IMR-90 (cell line): ENCODE data around the gene DLGAP4. TPM values are rescaled to one million over a fixed set of nuclear protein-coding genes. Genes with fewer than 3 reads are reported as not detected.
"Not testable (repeated sequence)": the region's sequence is repeated elsewhere in the genome, so short reads cannot be mapped to it uniquely, and the experiment has no call there.

ENCODE experiments used
- ATAC-seq: fragments of 200-7000 bp; cut with Tn5 transposase; 2 replicates; pipeline ENCODE4 v1.9.1; 2020; ENCODE audit warnings: low read depth, mild to moderate bottlenecking, moderate library complexity
- BruUV-seq: library from RNA; stranded (reverse); fragments of 400-500 nt; replicated peaks from 2 replicates; lab custom pipeline; 2021; lab: Mats Ljungman, UMichigan
- CTCF ChIA-PET: fragments of 300-600 bp; formaldehyde crosslinking; extraction: SDS; loops from one replicate; lab custom pipeline; 2021; ENCODE audit warnings: antibody characterized with exemption; lab: Yijun Ruan, JAX
- POLR2A ChIA-PET: fragments of 300-600 bp; sonication (Branson Sonifier 250); formaldehyde crosslinking; loops from one replicate; lab custom pipeline; 2022; ENCODE audit warnings: antibody characterized with exemption; ENCODE audit not compliant: unreplicated experiment; lab: Charles Lee
- DNase-seq: peaks from one replicate; pipeline ENCODE4 v3.0.0; 2013
- H2AFZ ChIP-seq: replicated peaks from 2 replicates; pipeline ENCODE3; 2013; ENCODE audit warnings: low read length, mild to moderate bottlenecking; ENCODE audit not compliant: poor library complexity
- H2AK5ac ChIP-seq: 2 replicates; pipeline ENCODE4 v1.6.1; 2013; ENCODE audit warnings: low read depth, low read length, inconsistent platforms
- H2AK9ac ChIP-seq: replicated peaks from 2 replicates; pipeline ENCODE3; 2013; ENCODE audit warnings: mild to moderate bottlenecking, low read depth, low read length, moderate library complexity; ENCODE audit not compliant: poor library complexity
- H2BK120ac ChIP-seq: 2 replicates; pipeline ENCODE4 v1.6.1; 2013; ENCODE audit warnings: low read depth, low read length, inconsistent platforms
- H2BK15ac ChIP-seq: 3 replicates; pipeline ENCODE4 v1.6.1; 2013; ENCODE audit warnings: low read depth, low read length, inconsistent platforms
- H2BK20ac ChIP-seq: 2 replicates; pipeline ENCODE4 v1.6.1; 2013; ENCODE audit warnings: low read depth, mild to moderate bottlenecking, inconsistent platforms, low read length, moderate library complexity
- H2BK5ac ChIP-seq: 2 replicates; pipeline ENCODE4 v1.6.1; 2013; ENCODE audit warnings: mild to moderate bottlenecking, low read depth, low read length, inconsistent platforms; ENCODE audit not compliant: poor library complexity, severe bottlenecking
- H3K14ac ChIP-seq: replicated peaks from 2 replicates; pipeline ENCODE4 v1.6.1; 2013; ENCODE audit warnings: low read depth, low read length, inconsistent platforms
- H3K18ac ChIP-seq: 2 replicates; pipeline ENCODE4 v1.6.1; 2013; ENCODE audit warnings: low read depth, low read length, control low read depth
- H3K23ac ChIP-seq: 2 replicates; pipeline ENCODE4 v1.6.1; 2013; ENCODE audit warnings: low read depth, low read length, inconsistent platforms
- H3K27ac ChIP-seq: 2 replicates; pipeline ENCODE4 v1.5.1; 2013; ENCODE audit warnings: mild to moderate bottlenecking, control low read depth, low read length; ENCODE audit not compliant: insufficient read depth
- H3K27me3 ChIP-seq: 2 replicates; pipeline ENCODE4 v1.6.1; 2013; ENCODE audit warnings: low read length; ENCODE audit not compliant: control insufficient read depth, insufficient read depth
- H3K36me3 ChIP-seq: 2 replicates; pipeline ENCODE4 v1.6.1; 2013; ENCODE audit warnings: low read length, mixed read lengths; ENCODE audit not compliant: control insufficient read depth, insufficient read depth
- H3K4ac ChIP-seq: 2 replicates; pipeline ENCODE4 v1.6.1; 2013; ENCODE audit warnings: low read depth, low read length, inconsistent platforms
- H3K4me1 ChIP-seq: 2 replicates; pipeline ENCODE4 v1.6.1; 2013; ENCODE audit warnings: low read length, mixed read lengths; ENCODE audit not compliant: control insufficient read depth, insufficient read depth
- H3K4me2 ChIP-seq: 2 replicates; pipeline ENCODE4 v1.6.1; 2013; ENCODE audit warnings: low read depth, mild to moderate bottlenecking, control low read depth, low read length, moderate library complexity
- H3K4me3 ChIP-seq: 2 replicates; pipeline ENCODE4 v1.5.1; 2013; ENCODE audit warnings: low read depth, mild to moderate bottlenecking, control low read depth, low read length, moderate library complexity; ENCODE audit not compliant: insufficient read depth
- H3K56ac ChIP-seq: 2 replicates; pipeline ENCODE4 v1.6.1; 2013; ENCODE audit warnings: low read length, inconsistent platforms; ENCODE audit not compliant: insufficient read depth; ENCODE audit errors: extremely low read depth
- H3K79me1 ChIP-seq, 2 experiments: 2 replicates each; pipeline ENCODE4 v1.6.1; 2013; ENCODE audit warnings: low read length in 2 of 2, inconsistent platforms in 1 of 2, low read depth in 1 of 2
- H3K9ac ChIP-seq: 2 replicates; pipeline ENCODE4 v1.6.1; 2013; ENCODE audit warnings: low read depth, low read length, control low read depth
- H3K9me1 ChIP-seq: 2 replicates; pipeline ENCODE4 v1.6.1; 2013; ENCODE audit warnings: low read length, inconsistent platforms; ENCODE audit not compliant: insufficient read depth
- H3K9me3 ChIP-seq: 2 replicates; pipeline ENCODE4 v1.6.1; 2013; ENCODE audit warnings: low read length; ENCODE audit not compliant: control insufficient read depth, insufficient read depth
- H4K20me1 ChIP-seq: 2 replicates; pipeline ENCODE4 v1.6.1; 2013; ENCODE audit warnings: low read length, inconsistent platforms; ENCODE audit not compliant: insufficient read depth
- H4K5ac ChIP-seq: 2 replicates; pipeline ENCODE4 v1.6.1; 2013; ENCODE audit warnings: mild to moderate bottlenecking, low read depth, low read length, control low read depth
- H4K8ac ChIP-seq, 2 experiments: 2 replicates each; pipeline ENCODE4 v1.6.1; 2013; ENCODE audit warnings: low read depth in 2 of 2, low read length in 2 of 2, control low read depth in 1 of 2, inconsistent platforms in 1 of 2
- H4K91ac ChIP-seq: 2 replicates; pipeline ENCODE4 v1.6.1; 2013; ENCODE audit warnings: low read depth, low read length, inconsistent platforms; ENCODE audit not compliant: insufficient read depth
- MAFK ChIP-seq: IDR thresholded peaks from 2 replicates; pipeline ENCODE4 v1.6.1; 2012; ENCODE audit warnings: low read depth, low read length, improper control_type of control experiment
- NFE2L2 ChIP-seq: fragments of 150-350 bp; IDR thresholded peaks from 2 replicates; pipeline ENCODE4 v1.6.1; 2016; ENCODE audit warnings: low read depth, mild to moderate bottlenecking, low read length
- RAD21 ChIP-seq: IDR thresholded peaks from 2 replicates; pipeline ENCODE4 v1.6.1; 2012; ENCODE audit warnings: low read length, improper control_type of control experiment
- RFX5 ChIP-seq: IDR thresholded peaks from 2 replicates; pipeline ENCODE4 v1.8.0; 2012; ENCODE audit warnings: low read depth, mild to moderate bottlenecking, low read length, moderate library complexity
- WGBS, 2 experiments: methylation state at CpG; one replicate each; pipeline versions ENCODE4 v1.1.5 to v1.1.7; 2013; ENCODE audit warnings: missing lambda C conversion rate in 2 of 2; ENCODE audit not compliant: insufficient read length in 1 of 2; ENCODE audit errors: extremely low coverage in 2 of 2; 5-methylcytosine and 5-hydroxymethylcytosine counted together
- dilution Hi-C: fragments of 300-500 bp; cut with HindIII; formaldehyde crosslinking; loops from one replicate; pipeline ENCODE4 v1.14.3; 2018; ENCODE audit warnings: low sequenced_read_pairs; ENCODE audit not compliant: unreplicated experiment
- in situ Hi-C: fragments of 300-500 bp; cut with MboI; formaldehyde crosslinking; loops from 3 replicates; pipeline ENCODE4 v1.14.3; 2019; ENCODE audit warnings: low sequenced_read_pairs, inconsistent platforms, mixed read lengths
- intact Hi-C: fragments of 100-400 bp; cut with micrococcal nuclease; formaldehyde crosslinking; loops from 2 replicates; pipeline ENCODE4 v1.10.0; 2022
- polyA plus RNA-seq, 3 experiments: library from polyadenylated mRNA; depleted of rRNA; stranded (reverse); fragments of >200 nt; gene quantifications; 2 replicates each; pipeline ENCODE4 v1.2.3, GENCODE V29; 2012; ENCODE audit warnings: low replicate concordance in 1 of 3
- total RNA-seq: library from RNA; depleted of rRNA; stranded (reverse); fragments of >200 nt; gene quantifications from 2 replicates; pipeline ENCODE4 v1.2.3, GENCODE V29; 2012
- TF ChIP-seq, protein P1 (sequence below): conservative IDR thresholded peaks from 2 replicates; pipeline ENCODE4 v1.5.1; 2012; ENCODE audit warnings: mild to moderate bottlenecking, low read depth, low read length, improper control_type of control experiment

The DLGAP4 gene
- total and polyA plus RNA-seq, 2 of the 4 experiments (the other 2 are of a cell fraction): 32.3 to 73.2 TPM

DNA sequence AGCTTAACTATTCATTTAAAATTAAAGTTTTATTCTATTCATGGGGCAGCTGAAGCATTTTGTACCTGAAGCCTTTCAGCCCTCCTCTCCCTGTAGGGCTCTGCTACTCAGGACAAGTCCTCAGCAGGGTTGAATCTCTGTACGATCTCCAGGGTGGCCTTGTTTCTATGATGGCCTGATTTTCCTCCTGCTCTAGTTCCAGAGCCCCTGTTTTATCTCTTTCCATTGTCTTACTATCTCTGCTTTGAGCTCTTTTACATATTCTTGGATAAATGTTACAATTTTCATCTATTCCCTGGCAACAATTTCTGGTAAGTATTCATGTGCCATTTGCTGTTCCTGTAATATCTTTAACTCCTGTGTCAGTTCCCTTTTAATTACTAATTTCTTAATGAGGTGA lies 215.4 kb downstream of the DLGAP4 start (continued):
- TF ChIP-seq, protein P1, sequence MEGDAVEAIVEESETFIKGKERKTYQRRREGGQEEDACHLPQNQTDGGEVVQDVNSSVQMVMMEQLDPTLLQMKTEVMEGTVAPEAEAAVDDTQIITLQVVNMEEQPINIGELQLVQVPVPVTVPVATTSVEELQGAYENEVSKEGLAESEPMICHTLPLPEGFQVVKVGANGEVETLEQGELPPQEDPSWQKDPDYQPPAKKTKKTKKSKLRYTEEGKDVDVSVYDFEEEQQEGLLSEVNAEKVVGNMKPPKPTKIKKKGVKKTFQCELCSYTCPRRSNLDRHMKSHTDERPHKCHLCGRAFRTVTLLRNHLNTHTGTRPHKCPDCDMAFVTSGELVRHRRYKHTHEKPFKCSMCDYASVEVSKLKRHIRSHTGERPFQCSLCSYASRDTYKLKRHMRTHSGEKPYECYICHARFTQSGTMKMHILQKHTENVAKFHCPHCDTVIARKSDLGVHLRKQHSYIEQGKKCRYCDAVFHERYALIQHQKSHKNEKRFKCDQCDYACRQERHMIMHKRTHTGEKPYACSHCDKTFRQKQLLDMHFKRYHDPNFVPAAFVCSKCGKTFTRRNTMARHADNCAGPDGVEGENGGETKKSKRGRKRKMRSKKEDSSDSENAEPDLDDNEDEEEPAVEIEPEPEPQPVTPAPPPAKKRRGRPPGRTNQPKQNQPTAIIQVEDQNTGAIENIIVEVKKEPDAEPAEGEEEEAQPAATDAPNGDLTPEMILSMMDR: no peak
- no peak for TF ChIP-seq NFE2L2
- no peak for TF ChIP-seq RFX5
- TF ChIP-seq RAD21: no peak
- no peak for TF ChIP-seq MAFK

DNA sequence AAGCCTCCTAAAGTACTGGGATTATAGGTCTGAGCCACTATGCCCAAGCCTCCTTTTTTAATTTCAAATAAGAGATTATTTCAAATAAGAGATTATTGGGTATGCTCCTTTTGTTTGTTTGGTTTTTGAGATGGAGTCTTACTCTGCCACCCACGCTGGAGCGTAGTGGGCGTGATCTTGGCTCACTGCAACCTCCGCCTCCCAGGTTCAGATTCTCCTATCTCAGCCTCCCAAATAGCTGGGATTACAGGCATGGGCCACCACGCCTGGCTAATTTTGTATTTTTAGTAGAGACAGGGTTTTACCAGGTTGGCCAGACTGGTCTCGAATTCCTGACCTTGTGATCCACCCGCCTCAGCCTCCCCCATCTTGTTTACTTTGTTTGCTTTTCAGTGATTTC lies 216.3 kb downstream of the DLGAP4 start:
- POLR2A ChIA-PET, DNase-seq, H2BK120ac ChIP-seq, H3K4ac ChIP-seq, H3K4me2 ChIP-seq, H2BK5ac ChIP-seq, H2AK5ac ChIP-seq, H2BK20ac ChIP-seq, H3K27ac ChIP-seq, ATAC-seq, BruUV-seq, intact Hi-C loops, in situ Hi-C loops, H3K9ac ChIP-seq, H4K5ac ChIP-seq, H2AK9ac ChIP-seq, H2BK15ac ChIP-seq, H2AFZ ChIP-seq, H3K4me3 ChIP-seq, H3K23ac ChIP-seq, dilution Hi-C loops, H3K4me1 ChIP-seq, H4K8ac ChIP-seq, H4K91ac ChIP-seq, H3K9me3 ChIP-seq, H3K14ac ChIP-seq, H3K56ac ChIP-seq, H3K18ac ChIP-seq, H3K27me3 ChIP-seq: not testable (repeated sequence)
- Histone ChIP-seq H4K20me1 (peaks cover 38% of the 10 kb centered on the region; the same call in 1 of the 2 replicates), H3K9me1 (peaks cover 13% of the 10 kb centered on the region; the same call in 1 of the 2 replicates), H3K36me3 (peaks cover 58% of the 10 kb centered on the region), H3K79me1 (peaks cover 28 to 68% of the 10 kb centered on the region in 2 experiments)
- WGBS, 2 experiments: no CpG with 5 or more reads among the region's 7 CpGs
- CTCF ChIA-PET: interaction anchor here (0.6 to 0.7 kb wide), 2 partner anchors 14 to 350 kb away, joined by 3 read pairs; no protein-coding TSS in a partner anchor
